WERI-Rb-1 (cell line): Measurements from ENCODE around the gene ZSCAN22.
A peak's percentile ranks its signal among the peaks of the same experiment; 100 is the strongest.

ENCODE experiments used
- DNase-seq: peaks from one replicate; pipeline ENCODE4 v3.0.0-alpha.2; 2020
- H3K27ac ChIP-seq: fragments of 250-450 bp; sonication (Bioruptor Pico); 2 replicates; pipeline ENCODE4 v1.5.1; 2020; ENCODE audit warnings: mild to moderate bottlenecking, moderate library complexity
- H3K27me3 ChIP-seq: fragments of 250-450 bp; sonication (Bioruptor Pico); 2 replicates; pipeline ENCODE4 v1.5.1; 2021; ENCODE audit warnings: mild to moderate bottlenecking, low read depth, moderate library complexity; ENCODE audit not compliant: insufficient read depth, severe bottlenecking
- H3K36me3 ChIP-seq: fragments of 250-450 bp; sonication (Bioruptor Pico); 2 replicates; pipeline ENCODE4 v1.5.1; 2020; ENCODE audit warnings: mild to moderate bottlenecking, moderate library complexity
- H3K4me3 ChIP-seq: 2 replicates; pipeline ENCODE4 v1.5.1; 2011; ENCODE audit warnings: low read depth, mild to moderate bottlenecking, control low read depth, low read length
- H3K9me3 ChIP-seq: fragments of 250-450 bp; sonication (Bioruptor Pico); 2 replicates; pipeline ENCODE4 v1.5.1; 2021; ENCODE audit warnings: mild to moderate bottlenecking, moderate library complexity; ENCODE audit not compliant: severe bottlenecking
- CTCF ChIP-seq: IDR thresholded peaks from 2 replicates; pipeline ENCODE4 v1.5.1; 2011; ENCODE audit warnings: low read depth, mild to moderate bottlenecking, control low read depth, inconsistent platforms, low read length

Gene ZSCAN22

DNA sequence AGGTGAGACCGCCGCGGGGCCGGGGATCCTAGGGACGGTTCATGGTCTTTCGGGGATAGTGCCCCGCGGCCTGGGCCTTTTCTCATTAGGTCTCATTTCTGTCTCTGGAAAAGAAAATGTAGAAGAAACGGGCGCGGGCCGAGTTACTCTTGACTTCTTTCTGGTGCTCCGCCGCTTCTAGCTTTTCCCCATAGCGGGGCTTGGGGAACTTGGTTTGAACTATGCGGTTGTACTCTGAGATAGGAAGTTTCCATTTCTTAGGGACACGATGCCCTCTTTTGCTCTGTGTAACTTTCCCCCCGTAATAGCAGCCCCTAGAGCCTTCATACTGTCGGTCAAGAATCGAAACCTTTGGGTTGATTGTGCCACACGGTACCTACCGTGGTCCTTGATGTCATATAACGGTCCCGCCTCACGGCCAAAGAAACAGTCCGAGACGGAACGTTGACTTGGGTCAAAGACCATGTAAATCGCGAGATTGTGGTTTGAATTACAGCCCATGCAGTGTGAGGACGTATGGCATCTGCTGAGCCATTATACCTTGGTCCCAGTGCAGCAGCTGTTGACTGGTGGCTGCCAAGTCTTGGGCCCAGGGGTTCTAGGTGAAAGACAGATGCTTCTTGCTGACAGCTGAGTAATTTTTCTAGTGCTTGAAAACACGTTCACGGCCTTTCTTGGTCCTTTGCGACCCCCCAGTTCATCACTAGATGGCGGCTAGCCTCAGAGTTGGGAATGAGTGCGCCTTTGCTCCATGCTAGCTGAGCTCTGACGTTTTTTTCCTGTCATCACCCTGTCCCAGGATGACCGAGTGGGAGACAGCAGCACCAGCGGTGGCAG, 60.8 kb downstream of the ZSCAN22 start:
- peak overlapping the region; percentile 98 for H3K27ac ChIP-seq
- peak overlapping the region; percentile 98 for H3K4me3 ChIP-seq
- DNase-seq = no peak
- no peak for TF ChIP-seq CTCF
- peaks cover 44% of the 10 kb centered on the region for H3K36me3 ChIP-seq
- H3K27me3 ChIP-seq = no peaks in the 10 kb centered on the region
- no peaks in the 10 kb centered on the region for H3K9me3 ChIP-seq

GRCh38 chr19:58388175-58388526, 61.4 kb downstream of the ZSCAN22 start:
- Histone ChIP-seq H3K4me3 (peak overlapping the region; percentile 98), H3K9me3 (no peaks in the 10 kb centered on the region), H3K27ac (no peak overlapping the region), H3K36me3 (peaks cover 50% of the 10 kb centered on the region), H3K27me3 (no peaks in the 10 kb centered on the region)
- no peak for TF ChIP-seq CTCF
- no peak for DNase-seq
